PC-3 (cell line): ENCODE measurements around the gene CARD16. TPM values are rescaled to one million over a fixed set of nuclear protein-coding genes. Genes with fewer than 3 reads are reported as not detected.

Experiments
- ATAC-seq: fragments of 200-7000 bp; cut with Tn5 transposase; 2 replicates; pipeline ENCODE4 v1.9.1; 2020; ENCODE audit warnings: mild to moderate bottlenecking, moderate library complexity
- BruUV-seq: library from RNA; stranded (reverse); fragments of 400-500 nt; replicated peaks from 2 replicates; lab custom pipeline; 2021; lab: Mats Ljungman, UMichigan
- CTCF ChIA-PET: fragments of 300-600 bp; sonication (Branson Sonifier 250); formaldehyde crosslinking; loops from one replicate; lab custom pipeline; 2022; ENCODE audit warnings: antibody characterized with exemption; lab: Charles Lee
- POLR2A ChIA-PET: fragments of 300-600 bp; sonication (Branson Sonifier 250); formaldehyde crosslinking; loops from one replicate; lab custom pipeline; 2022; ENCODE audit warnings: antibody characterized with exemption; ENCODE audit not compliant: unreplicated experiment; lab: Charles Lee
- DNase-seq: peaks from one replicate; pipeline ENCODE4 v3.0.0-alpha.2; 2015
- H2AFZ ChIP-seq: fragments of 300-600 bp; sonication (generic); 2 replicates; pipeline ENCODE4 v1.6.0; 2016; ENCODE audit warnings: antibody characterized with exemption, low read length
- H3F3A ChIP-seq: fragments of 300-600 bp; sonication (generic); one replicate; pipeline ENCODE4 v1.6.0; 2017; ENCODE audit warnings: antibody characterized with exemption, low read length, control low read depth, mild to moderate bottlenecking; ENCODE audit not compliant: unreplicated experiment
- H3K27ac ChIP-seq: fragments of 300-600 bp; sonication (generic); 2 replicates; pipeline ENCODE4 v1.5.1; 2016; ENCODE audit warnings: mild to moderate bottlenecking, low read length
- H3K27me3 ChIP-seq: fragments of 300-600 bp; sonication (generic); 2 replicates; pipeline ENCODE4 v1.6.1; 2016; ENCODE audit warnings: low read length, mixed read lengths
- H3K36me3 ChIP-seq: fragments of 300-600 bp; sonication (generic); 2 replicates; pipeline ENCODE4 v1.6.1; 2016; ENCODE audit warnings: low read depth, mixed run types, low read length, mixed read lengths
- H3K4me1 ChIP-seq: fragments of 300-600 bp; sonication (generic); 2 replicates; pipeline ENCODE4 v1.5.1; 2016; ENCODE audit warnings: low read length; ENCODE audit not compliant: insufficient read depth
- H3K4me2 ChIP-seq: fragments of 300-600 bp; sonication (generic); 2 replicates; pipeline ENCODE4 v1.6.0; 2016; ENCODE audit warnings: low read length
- H3K4me3 ChIP-seq: fragments of 300-600 bp; sonication (generic); 2 replicates; pipeline ENCODE4 v1.5.1; 2016; ENCODE audit warnings: mild to moderate bottlenecking, low read length, mixed read lengths
- H3K79me2 ChIP-seq: fragments of 300-600 bp; sonication (generic); 2 replicates; pipeline ENCODE4 v1.6.1; 2017; ENCODE audit warnings: low read length, mixed read lengths
- H3K9ac ChIP-seq: fragments of 300-600 bp; sonication (generic); 2 replicates; pipeline ENCODE4 v1.6.0; 2016; ENCODE audit warnings: mild to moderate bottlenecking, low read length
- H3K9me2 ChIP-seq: fragments of 300-600 bp; sonication (generic); replicated peaks from 2 replicates; pipeline ENCODE4 v1.6.1; 2016; ENCODE audit warnings: mixed run types, low read length, mixed read lengths
- H3K9me3 ChIP-seq: fragments of 300-600 bp; sonication (generic); 2 replicates; pipeline ENCODE4 v1.6.1; 2016; ENCODE audit warnings: low read length, mixed read lengths
- H4K20me1 ChIP-seq: fragments of 300-600 bp; sonication (generic); 2 replicates; pipeline ENCODE4 v1.6.1; 2016; ENCODE audit warnings: low read length, mixed read lengths
- CTCF ChIP-seq: fragments of 300-600 bp; sonication (generic); conservative IDR thresholded peaks from 2 replicates; pipeline ENCODE4 v1.5.1; 2017; ENCODE audit warnings: antibody characterized with exemption, low read depth, mild to moderate bottlenecking, low read length
- EZH2 ChIP-seq: fragments of 300-600 bp; sonication (generic); IDR thresholded peaks from one replicate; pipeline ENCODE4 v1.6.1; 2017; ENCODE audit warnings: antibody characterized with exemption, mild to moderate bottlenecking, low read length; ENCODE audit not compliant: unreplicated experiment
- EZH2phosphoT487 ChIP-seq: fragments of 300-600 bp; sonication (generic); IDR thresholded peaks from 2 replicates; pipeline ENCODE4 v1.6.1; 2018; ENCODE audit warnings: mild to moderate bottlenecking, antibody characterized with exemption, low read length, borderline replicate concordance
- intact Hi-C: fragments of 100-400 bp; cut with micrococcal nuclease; formaldehyde crosslinking; loops from 2 replicates; pipeline ENCODE4 v1.9.0; 2023
- total RNA-seq: library from RNA; depleted of rRNA; stranded (reverse); fragments of >200 nt; gene quantifications from 2 replicates; pipeline ENCODE4 v1.2.3, GENCODE V29; 2014

CARD16 gene
- total RNA-seq, 1 experiment from 2014 or later: not detected

DNA sequence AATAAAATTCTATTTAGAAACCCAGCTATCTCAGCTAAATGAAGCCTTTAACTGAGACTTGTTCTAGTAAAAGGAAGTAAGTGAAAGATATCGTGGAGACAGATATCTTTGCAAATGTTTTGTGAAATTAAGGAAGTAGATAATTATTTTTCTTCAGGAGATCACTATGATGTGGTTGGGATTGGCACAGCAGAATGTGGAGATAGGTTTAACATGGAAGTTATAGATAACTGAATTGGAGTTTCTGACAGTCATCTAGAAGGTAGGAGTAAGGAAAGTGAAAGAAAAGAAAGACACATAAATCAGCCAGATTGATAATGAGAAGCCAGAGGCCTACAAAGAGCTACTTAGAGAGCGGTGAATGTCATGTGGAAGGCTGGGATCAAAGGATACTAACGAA lies 17.5 kb downstream of the CARD16 start:
- Histone ChIP-seq H3F3A (no peaks in the 10 kb centered on the region), H3K4me2 (no peak overlapping the region), H3K79me2 (no peaks in the 10 kb centered on the region), H3K27me3 (no peaks in the 10 kb centered on the region), H3K36me3 (no peaks in the 10 kb centered on the region), H3K9me3 (no peaks in the 10 kb centered on the region), H3K9me2 (no peaks in the 10 kb centered on the region), H3K4me3 (no peak overlapping the region), H2AFZ (no peak overlapping the region), H3K9ac (no peak overlapping the region), H4K20me1 (no peaks in the 10 kb centered on the region), H3K4me1 (no peaks in the 10 kb centered on the region), H3K27ac (no peak overlapping the region)
- intact Hi-C loops: no loop called here
- no peak for TF ChIP-seq CTCF
- TF ChIP-seq EZH2phosphoT487: no peak
- TF ChIP-seq EZH2: no peak
- ChIA-PET CTCF (no interaction called here), POLR2A (no interaction called here)
- BruUV-seq: no TSS peak
- ATAC-seq: no peak
- no peak for DNase-seq

DNA sequence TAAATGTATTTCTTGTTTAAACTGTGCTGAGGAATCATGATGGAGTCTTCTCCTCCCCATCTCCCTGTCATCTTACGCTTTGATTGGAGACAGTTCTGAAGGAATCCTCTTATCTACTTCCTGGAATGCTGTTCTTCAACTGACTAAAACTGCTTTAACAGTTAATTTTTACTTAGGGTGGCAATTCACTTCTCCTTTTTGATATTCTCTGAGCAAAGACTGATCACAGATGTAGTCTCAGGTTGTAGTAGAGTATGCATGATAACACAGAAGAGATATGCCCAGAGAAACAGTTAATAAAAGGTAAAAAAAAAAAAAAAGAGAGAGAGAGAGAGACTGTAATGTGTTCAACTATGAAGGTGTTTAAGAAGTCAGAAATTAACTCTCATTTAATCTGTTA lies 20.7 kb downstream of the CARD16 start:
- Histone ChIP-seq H3K9me3 (no peaks in the 10 kb centered on the region), H4K20me1 (no peaks in the 10 kb centered on the region), H2AFZ (no peak overlapping the region), H3K4me1 (no peaks in the 10 kb centered on the region), H3K4me2 (no peak overlapping the region), H3K4me3 (no peak overlapping the region), H3K27ac (no peak overlapping the region), H3K9me2 (no peaks in the 10 kb centered on the region), H3K79me2 (no peaks in the 10 kb centered on the region), H3K36me3 (no peaks in the 10 kb centered on the region), H3K9ac (no peak overlapping the region), H3F3A (no peaks in the 10 kb centered on the region), H3K27me3 (no peaks in the 10 kb centered on the region)
- DNase-seq (no peak), ATAC-seq (no peak)
- no peak for TF ChIP-seq CTCF
- intact Hi-C loops: no loop called here
- BruUV-seq: no TSS peak
- ChIA-PET CTCF (no interaction called here), POLR2A (no interaction called here)

GRCh38 chr11:105023003-105023402 lies 22.1 kb downstream of the CARD16 start, which contains the start of gene CASP5:
Gene CASP5 (minus strand): TSS chr11:105023168. CDS start chr11:105023136, 32 bp downstream.
- Histone ChIP-seq H4K20me1 (no peaks in the 10 kb centered on the region), H3K9ac (no peak within 1 kb of the TSS), H2AFZ (no peak within 1 kb of the TSS)

More at GRCh38 chr11:105023003-105023402, 22.1 kb downstream of the CARD16 start, which contains the start of gene CASP5:
- no peak within 1 kb of the TSS for H3K4me3 ChIP-seq
- BruUV-seq: no TSS peak
- ATAC-seq: no peak
- no peak within 1 kb of the TSS for H3K27ac ChIP-seq
- ChIA-PET CTCF (no interaction called here), POLR2A (no interaction called here)
- no peaks in the 10 kb centered on the region for H3F3A ChIP-seq
- H3K27me3 ChIP-seq: no peaks in the 10 kb centered on the region
- intact Hi-C loops: no loop called here
- H3K36me3 ChIP-seq: no peaks in the 10 kb centered on the region
- no peak within 1 kb of the TSS for H3K4me2 ChIP-seq
- TF ChIP-seq CTCF (no peak), EZH2phosphoT487 (no peak), EZH2 (no peak)
- no peaks in the 10 kb centered on the region for H3K4me1 ChIP-seq
- no peaks in the 10 kb centered on the region for H3K79me2 ChIP-seq
- DNase-seq: no peak
- no peaks in the 10 kb centered on the region for H3K9me2 ChIP-seq
- no peaks in the 10 kb centered on the region for H3K9me3 ChIP-seq
